IMR-90 (cell line): ENCODE measurements around the gene MEF2D.
A peak's percentile ranks its signal among the peaks of the same experiment; 100 is the strongest.

ENCODE experiments used
- BHLHE40 ChIP-seq: fragments of 150-350 bp; IDR thresholded peaks from 2 replicates; pipeline ENCODE4 v1.6.1; 2016; ENCODE audit warnings: mild to moderate bottlenecking, low read depth, low read length
- CEBPB ChIP-seq: IDR thresholded peaks from 2 replicates; pipeline ENCODE4 v1.6.1; 2012; ENCODE audit warnings: low read depth, low read length, improper control_type of control experiment
- FOS ChIP-seq: fragments of 150-350 bp; IDR thresholded peaks from 2 replicates; pipeline ENCODE4 v1.6.1; 2016; ENCODE audit warnings: low read depth, low read length
- MAFK ChIP-seq: IDR thresholded peaks from 2 replicates; pipeline ENCODE4 v1.6.1; 2012; ENCODE audit warnings: low read depth, low read length, improper control_type of control experiment
- MXI1 ChIP-seq: IDR thresholded peaks from 2 replicates; pipeline ENCODE4 v1.6.1; 2012; ENCODE audit warnings: low read depth, mild to moderate bottlenecking, low read length, moderate library complexity, borderline replicate concordance
- POLR2A ChIP-seq: IDR thresholded peaks from 2 replicates; pipeline ENCODE4 v1.6.1; 2012; ENCODE audit warnings: mild to moderate bottlenecking, low read depth, low read length
- RFX5 ChIP-seq: IDR thresholded peaks from 2 replicates; pipeline ENCODE4 v1.8.0; 2012; ENCODE audit warnings: low read depth, mild to moderate bottlenecking, low read length, moderate library complexity
- TF ChIP-seq, protein P1 (sequence below): conservative IDR thresholded peaks from 2 replicates; pipeline ENCODE4 v1.5.1; 2012; ENCODE audit warnings: mild to moderate bottlenecking, low read depth, low read length, improper control_type of control experiment
- TF ChIP-seq, protein P2 (sequence below): fragments of 150-350 bp; IDR thresholded peaks from 2 replicates; pipeline ENCODE4 v1.6.1; 2017; ENCODE audit warnings: mild to moderate bottlenecking, antibody characterized with exemption, low read length, low read depth

DNA sequence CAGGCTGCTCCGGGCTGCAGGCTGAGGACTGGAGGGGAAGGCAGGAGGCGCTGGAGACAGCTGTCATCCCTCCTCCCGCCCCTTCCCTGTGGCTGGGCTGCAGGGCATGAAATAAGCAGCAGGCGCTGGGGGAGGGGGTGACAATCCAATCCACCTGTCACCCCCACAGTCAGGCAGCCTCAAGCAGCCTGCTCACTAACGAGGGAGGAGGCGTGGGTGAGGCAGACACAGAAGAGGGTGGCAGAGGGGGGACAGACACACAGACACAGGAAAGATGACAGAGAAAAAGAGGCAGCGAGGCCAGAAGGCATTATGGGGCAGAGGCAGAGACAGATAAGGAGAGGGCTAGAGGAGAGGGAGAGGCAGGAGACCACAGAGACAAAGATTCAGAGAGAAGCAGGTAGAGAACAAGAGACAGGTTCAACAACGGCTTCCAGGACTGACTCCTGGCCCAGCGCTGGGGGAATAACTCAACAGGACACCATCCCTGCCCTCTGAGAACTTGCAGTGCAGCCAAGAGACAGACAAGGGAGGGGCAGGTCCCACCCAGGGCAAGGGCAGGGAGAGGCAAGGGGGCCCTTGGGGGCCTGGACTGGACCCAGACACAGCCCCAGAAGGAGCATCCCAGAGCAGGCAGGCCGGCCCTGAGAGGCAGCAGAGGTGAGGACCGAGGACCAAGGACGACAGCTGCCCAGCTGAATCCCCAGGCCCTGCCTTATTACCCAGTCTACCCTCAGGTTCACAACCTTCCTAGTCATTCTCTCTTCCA lies 11.2 kb downstream of the MEF2D start:
- TF ChIP-seq POLR2A (no peak), CEBPB (no peak), RFX5 (no peak), BHLHE40 (no peak), MAFK (no peak), MXI1 (peak; percentile 38; the same call in 1 of the 2 replicates), FOS (no peak)
- TF ChIP-seq, protein P1, sequence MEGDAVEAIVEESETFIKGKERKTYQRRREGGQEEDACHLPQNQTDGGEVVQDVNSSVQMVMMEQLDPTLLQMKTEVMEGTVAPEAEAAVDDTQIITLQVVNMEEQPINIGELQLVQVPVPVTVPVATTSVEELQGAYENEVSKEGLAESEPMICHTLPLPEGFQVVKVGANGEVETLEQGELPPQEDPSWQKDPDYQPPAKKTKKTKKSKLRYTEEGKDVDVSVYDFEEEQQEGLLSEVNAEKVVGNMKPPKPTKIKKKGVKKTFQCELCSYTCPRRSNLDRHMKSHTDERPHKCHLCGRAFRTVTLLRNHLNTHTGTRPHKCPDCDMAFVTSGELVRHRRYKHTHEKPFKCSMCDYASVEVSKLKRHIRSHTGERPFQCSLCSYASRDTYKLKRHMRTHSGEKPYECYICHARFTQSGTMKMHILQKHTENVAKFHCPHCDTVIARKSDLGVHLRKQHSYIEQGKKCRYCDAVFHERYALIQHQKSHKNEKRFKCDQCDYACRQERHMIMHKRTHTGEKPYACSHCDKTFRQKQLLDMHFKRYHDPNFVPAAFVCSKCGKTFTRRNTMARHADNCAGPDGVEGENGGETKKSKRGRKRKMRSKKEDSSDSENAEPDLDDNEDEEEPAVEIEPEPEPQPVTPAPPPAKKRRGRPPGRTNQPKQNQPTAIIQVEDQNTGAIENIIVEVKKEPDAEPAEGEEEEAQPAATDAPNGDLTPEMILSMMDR, result peak; percentile 32
- TF ChIP-seq, protein P2, sequence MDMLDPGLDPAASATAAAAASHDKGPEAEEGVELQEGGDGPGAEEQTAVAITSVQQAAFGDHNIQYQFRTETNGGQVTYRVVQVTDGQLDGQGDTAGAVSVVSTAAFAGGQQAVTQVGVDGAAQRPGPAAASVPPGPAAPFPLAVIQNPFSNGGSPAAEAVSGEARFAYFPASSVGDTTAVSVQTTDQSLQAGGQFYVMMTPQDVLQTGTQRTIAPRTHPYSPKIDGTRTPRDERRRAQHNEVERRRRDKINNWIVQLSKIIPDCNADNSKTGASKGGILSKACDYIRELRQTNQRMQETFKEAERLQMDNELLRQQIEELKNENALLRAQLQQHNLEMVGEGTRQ, result no peak
